GM19035 (cell line): ENCODE results near the gene CACNB4.
"Not testable (repeated sequence)": the region's sequence is repeated elsewhere in the genome, so short reads cannot be mapped to it uniquely, and the experiment has no call there.

Experiments
- ATAC-seq: cut with Tn5 transposase; IDR thresholded peaks from one replicate; pipeline ENCODE4 v1.9.1; 2021; ENCODE audit not compliant: unreplicated experiment

CACNB4 gene

GRCh38 chr2:151946250-151946884 is 152.5 kb downstream of the CACNB4 start:
- ATAC-seq: no peak

GRCh38 chr2:151945602-151946001 is 153.2 kb downstream of the CACNB4 start:
- no peak for ATAC-seq

GRCh38 chr2:151945186-151945585 is 153.7 kb downstream of the CACNB4 start:
- ATAC-seq: no peak

- ATAC-seq: no peak
Observed at GRCh38 chr2:151943461-151943860, 155.4 kb downstream of the CACNB4 start.

- ATAC-seq: not testable (repeated sequence)
Observed at GRCh38 chr2:151942540-151943205, 156.2 kb downstream of the CACNB4 start.

GRCh38 chr2:151937966-151938365 is 160.9 kb downstream of the CACNB4 start:
- ATAC-seq: no peak

- ATAC-seq: no peak
Observed at GRCh38 chr2:151936626-151937025, 162.2 kb downstream of the CACNB4 start.

GRCh38 chr2:151933266-151933804 is 165.5 kb downstream of the CACNB4 start:
- ATAC-seq: no peak

- ATAC-seq: no peak
Observed at GRCh38 chr2:151931756-151932155, 167.1 kb downstream of the CACNB4 start.

- no peak for ATAC-seq
Observed at GRCh38 chr2:151931030-151931611, 167.7 kb downstream of the CACNB4 start.

GRCh38 chr2:151930042-151930441 is 168.8 kb downstream of the CACNB4 start:
- ATAC-seq: no peak

GRCh38 chr2:151928380-151928779 is 170.5 kb downstream of the CACNB4 start:
- no peak for ATAC-seq

- ATAC-seq: no peak
Observed at GRCh38 chr2:151927501-151928221, 171.2 kb downstream of the CACNB4 start.

GRCh38 chr2:151922845-151923666 is 175.8 kb downstream of the CACNB4 start:
- ATAC-seq: no peak

GRCh38 chr2:151919786-151920185 is 179.1 kb downstream of the CACNB4 start:
- ATAC-seq: no peak

GRCh38 chr2:151918308-151918707 is 180.5 kb downstream of the CACNB4 start:
- ATAC-seq: no peak

- ATAC-seq: no peak
Observed at GRCh38 chr2:151916632-151917031, 182.2 kb downstream of the CACNB4 start.

- ATAC-seq: not testable (repeated sequence)
Observed at GRCh38 chr2:151915629-151916025, 183.2 kb downstream of the CACNB4 start.

- no peak for ATAC-seq
Observed at GRCh38 chr2:151914989-151915628, 183.7 kb downstream of the CACNB4 start.
